Tibial nerve (tissue), 3 donors: ENCODE results near the gene EFCAB8.

Experiments
- CTCF ChIP-seq, 5 experiments: fragments of 200-600 bp in 3 of 5; fragments of 450-650 bp in 2 of 5; sonication (generic) in 3 of 5; IDR thresholded peaks; one replicate each; pipeline ENCODE4 v1.5.1; 2016 to 2019; ENCODE audit warnings: antibody characterized with exemption in 5 of 5, mild to moderate bottlenecking in 3 of 5, moderate library complexity in 2 of 5
- POLR2A ChIP-seq, 2 donors: fragments of 450-650 bp; IDR thresholded peaks; one replicate each; pipeline ENCODE4 v1.6.1; 2017; ENCODE audit warnings: antibody characterized with exemption in 2 of 2, mild to moderate bottlenecking in 2 of 2, moderate library complexity in 2 of 2

- TF ChIP-seq POLR2A (IDR thresholded peaks at IDR 0.05) = no peak
- no peak for TF ChIP-seq CTCF (IDR thresholded peaks at IDR 0.05)
These were observed 109.3 kb downstream of the EFCAB8 start for GRCh38 chr20:32967961-32968457.
